Measurements from ENCODE around the gene CA12.

The CA12 gene

GRCh38 chr15:63306492-63307073, 75.1 kb downstream of the CA12 start:
- no peak for DNase-seq (ENCODE audit: low read depth)

GRCh38 chr15:63305260-63305659, 76.4 kb downstream of the CA12 start:
- no peak for DNase-seq (ENCODE audit: low read depth)

- no peak for DNase-seq (ENCODE audit: low read depth)
These were observed 80.6 kb downstream of the CA12 start for GRCh38 chr15:63301088-63301487.

GRCh38 chr15:63299943-63300575, 81.6 kb downstream of the CA12 start:
- no peak for DNase-seq (ENCODE audit: low read depth)

GRCh38 chr15:63296195-63296594, 85.5 kb downstream of the CA12 start:
- DNase-seq (ENCODE audit: low read depth), result no peak

- no peak for DNase-seq (ENCODE audit: low read depth)
These were observed 86.3 kb downstream of the CA12 start for GRCh38 chr15:63295341-63295740.

GRCh38 chr15:63294359-63294758, 87.3 kb downstream of the CA12 start:
- no peak for DNase-seq (ENCODE audit: low read depth)

GRCh38 chr15:63292771-63293170, 88.9 kb downstream of the CA12 start:
- no peak for DNase-seq (ENCODE audit: low read depth)

GRCh38 chr15:63292241-63292640, 89.4 kb downstream of the CA12 start:
- DNase-seq (ENCODE audit: low read depth), result no peak

- DNase-seq (ENCODE audit: low read depth), result no peak
These were observed 90.1 kb downstream of the CA12 start for GRCh38 chr15:63291507-63291906.

- DNase-seq (ENCODE audit: low read depth), result no peak
These were observed 92.8 kb downstream of the CA12 start for GRCh38 chr15:63288778-63289378.

GRCh38 chr15:63288342-63288741, 93.3 kb downstream of the CA12 start:
- DNase-seq (ENCODE audit: low read depth), result no peak

- no peak for DNase-seq (ENCODE audit: low read depth)
These were observed 94.5 kb downstream of the CA12 start for GRCh38 chr15:63287109-63287508.

GRCh38 chr15:63284335-63284734, 97.3 kb downstream of the CA12 start:
- DNase-seq (ENCODE audit: low read depth), result no peak

- DNase-seq (ENCODE audit: low read depth), result no peak
These were observed 98.5 kb downstream of the CA12 start for GRCh38 chr15:63283126-63283525.

- DNase-seq (ENCODE audit: low read depth), result no peak
These were observed 103.7 kb downstream of the CA12 start for GRCh38 chr15:63277893-63278456.

GRCh38 chr15:63277038-63277892, 104.4 kb downstream of the CA12 start, which contains the start of gene APH1B:
APH1B (plus strand) TSS chr15:63277605; CDS start chr15:63277624, 19 bp downstream.
- DNase-seq (ENCODE audit: low read depth), result peak; percentile 75

GRCh38 chr15:63276342-63277037, 105.2 kb downstream of the CA12 start:
- no peak for DNase-seq (ENCODE audit: low read depth)

- no peak for DNase-seq (ENCODE audit: low read depth)
These were observed 107.2 kb downstream of the CA12 start for GRCh38 chr15:63274427-63274826.

All from T follicular helper cell (primary cell).